Prostate gland (tissue), 2 donors: ENCODE data around the gene DSCAML1. TPM values are rescaled to one million over a fixed set of nuclear protein-coding genes. Genes with fewer than 3 reads are reported as not detected.

Experiments used
- DNase-seq: peaks from one replicate; pipeline ENCODE4 v3.0.0-alpha.2; 2019; ENCODE audit warnings: low spot score
- H3K27ac ChIP-seq, 2 donors: fragments of 200-600 bp; sonication (generic); 2 replicates each; pipeline ENCODE4 v1.5.1; 2017 to 2019
- H3K27me3 ChIP-seq: fragments of 200-600 bp; sonication (generic); replicated peaks from 2 replicates; pipeline ENCODE4 v1.5.1; 2019; ENCODE audit not compliant: insufficient read depth
- H3K36me3 ChIP-seq, 2 donors: fragments of 200-600 bp; sonication (generic); 1 replicate in 1 of 2; 2 replicates in 1 of 2; pipeline versions ENCODE4 v1.5.1 to v1.8.1; 2017 to 2019
- H3K4me1 ChIP-seq: fragments of 200-600 bp; sonication (generic); replicated peaks from 2 replicates; pipeline ENCODE4 v1.5.1; 2019
- H3K4me3 ChIP-seq, 2 donors: fragments of 200-600 bp; sonication (generic); 2 replicates each; pipeline ENCODE4 v1.5.1; 2017 to 2019
- H3K9me3 ChIP-seq: fragments of 200-600 bp; sonication (generic); 2 replicates; pipeline ENCODE4 v1.5.1; 2017
- CTCF ChIP-seq, 4 experiments: fragments of 200-600 bp in 2 of 4; fragments of 450-650 bp in 2 of 4; sonication (generic) in 2 of 4; IDR thresholded peaks; 1 replicate in 3 of 4; 2 replicates in 1 of 4; pipeline ENCODE4 v1.5.1; 2016 to 2019; ENCODE audit warnings: antibody characterized with exemption in 4 of 4, mild to moderate bottlenecking in 2 of 4, moderate library complexity in 2 of 4
- POLR2A ChIP-seq: fragments of 450-650 bp; IDR thresholded peaks from one replicate; pipeline ENCODE4 v1.6.1; 2016; ENCODE audit warnings: antibody characterized with exemption, mild to moderate bottlenecking
- POLR2AphosphoS5 ChIP-seq: sonication (generic); formaldehyde crosslinking; IDR thresholded peaks from one replicate; pipeline ENCODE4 v1.6.1; 2017; ENCODE audit warnings: antibody characterized with exemption
- WGBS: methylation state at CpG from one replicate; pipeline ENCODE4 v1.1.5; 2018; 5-methylcytosine and 5-hydroxymethylcytosine counted together
- intact Hi-C: fragments of 100-400 bp; cut with DNase I; formaldehyde crosslinking; loops from one replicate; pipeline ENCODE4 v1.14.2; 2022
- total RNA-seq, 2 donors: library from RNA; depleted of rRNA; stranded (reverse); fragments of >200 nt; gene quantifications; one replicate each; pipeline ENCODE4 v1.1.0, GENCODE V29; 2016

Gene DSCAML1
- total RNA-seq, 2 donors from 2014 or later = 0.14 to 2.8 TPM

GRCh38 chr11:117587416-117587815 lies 209.6 kb downstream of the DSCAML1 start:
- no peaks in the 10 kb centered on the region for H3K9me3 ChIP-seq
- DNase-seq = no peak
- no peaks in the 10 kb centered on the region for H3K36me3 ChIP-seq
- H3K27ac ChIP-seq = no peak overlapping the region
- no peaks in the 10 kb centered on the region for H3K27me3 ChIP-seq
- TF ChIP-seq POLR2AphosphoS5 (no peak), POLR2A (no peak), CTCF (IDR thresholded peaks at IDR 0.05) (no peak)
- 93% methylated on average over 6 of the region's 6 CpGs for WGBS
- no peak overlapping the region for H3K4me3 ChIP-seq
- intact Hi-C loops = no loop called here
- H3K4me1 ChIP-seq = no peaks in the 10 kb centered on the region

GRCh38 chr11:117586392-117586791 lies 210.6 kb downstream of the DSCAML1 start:
- intact Hi-C loops = no loop called here

GRCh38 chr11:117585631-117586030 lies 211.4 kb downstream of the DSCAML1 start:
- TF ChIP-seq POLR2AphosphoS5 (no peak), CTCF (IDR thresholded peaks at IDR 0.05) (no peak), POLR2A (no peak)
- WGBS = 81% methylated on average over 8 of the region's 8 CpGs
- no peak for DNase-seq
- H3K36me3 ChIP-seq = no peaks in the 10 kb centered on the region
- H3K4me1 ChIP-seq = no peaks in the 10 kb centered on the region
- no peak overlapping the region for H3K4me3 ChIP-seq
- no peak overlapping the region for H3K27ac ChIP-seq
- H3K9me3 ChIP-seq = no peaks in the 10 kb centered on the region
- intact Hi-C loops = no loop called here
- H3K27me3 ChIP-seq = no peaks in the 10 kb centered on the region

More at GRCh38 chr11:117586392-117586791, 210.6 kb downstream of the DSCAML1 start:
- DNase-seq = no peak
- no peaks in the 10 kb centered on the region for H3K27me3 ChIP-seq
- no peak overlapping the region for H3K4me3 ChIP-seq
- WGBS = 72% methylated on average over 5 of the region's 5 CpGs
- H3K4me1 ChIP-seq = no peaks in the 10 kb centered on the region
- TF ChIP-seq POLR2AphosphoS5 = no peak
- TF ChIP-seq POLR2A = no peak
- TF ChIP-seq CTCF (IDR thresholded peaks at IDR 0.05) = no peak
- no peaks in the 10 kb centered on the region for H3K36me3 ChIP-seq
- H3K9me3 ChIP-seq = no peaks in the 10 kb centered on the region
- H3K27ac ChIP-seq = no peak overlapping the region

GRCh38 chr11:117584056-117584830 lies 212.8 kb downstream of the DSCAML1 start:
- no peak for DNase-seq
- Histone ChIP-seq H3K9me3 (no peaks in the 10 kb centered on the region), H3K36me3 (no peaks in the 10 kb centered on the region), H3K4me3 (no peak overlapping the region), H3K27me3 (no peaks in the 10 kb centered on the region), H3K27ac (no peak overlapping the region), H3K4me1 (no peaks in the 10 kb centered on the region)
- TF ChIP-seq CTCF (IDR thresholded peaks at IDR 0.05) = no peak
- no peak for TF ChIP-seq POLR2A
- no peak for TF ChIP-seq POLR2AphosphoS5
- 72% methylated on average over 9 of the region's 9 CpGs for WGBS
- intact Hi-C loops = no loop called here
